Prostate gland (tissue), 2 donors: ENCODE data around the gene NNT. TPM values are rescaled to one million over a fixed set of nuclear protein-coding genes. Genes with fewer than 3 reads are reported as not detected.
"Not testable (repeated sequence)": the region's sequence is repeated elsewhere in the genome, so short reads cannot be mapped to it uniquely, and the experiment has no call there.

ENCODE experiments used
- DNase-seq: peaks from one replicate; pipeline ENCODE4 v3.0.0-alpha.2; 2019; ENCODE audit warnings: low spot score
- H3K27ac ChIP-seq, 2 donors: fragments of 200-600 bp; sonication (generic); 2 replicates each; pipeline ENCODE4 v1.5.1; 2017 to 2019
- H3K27me3 ChIP-seq: fragments of 200-600 bp; sonication (generic); replicated peaks from 2 replicates; pipeline ENCODE4 v1.5.1; 2019; ENCODE audit not compliant: insufficient read depth
- H3K36me3 ChIP-seq, 2 donors: fragments of 200-600 bp; sonication (generic); 1 replicate in 1 of 2; 2 replicates in 1 of 2; pipeline versions ENCODE4 v1.5.1 to v1.8.1; 2017 to 2019
- H3K4me1 ChIP-seq: fragments of 200-600 bp; sonication (generic); replicated peaks from 2 replicates; pipeline ENCODE4 v1.5.1; 2019
- H3K4me3 ChIP-seq, 2 donors: fragments of 200-600 bp; sonication (generic); 2 replicates each; pipeline ENCODE4 v1.5.1; 2017 to 2019
- H3K9me3 ChIP-seq: fragments of 200-600 bp; sonication (generic); 2 replicates; pipeline ENCODE4 v1.5.1; 2017
- POLR2A ChIP-seq: fragments of 450-650 bp; IDR thresholded peaks from one replicate; pipeline ENCODE4 v1.6.1; 2016; ENCODE audit warnings: antibody characterized with exemption, mild to moderate bottlenecking
- POLR2AphosphoS5 ChIP-seq: sonication (generic); formaldehyde crosslinking; IDR thresholded peaks from one replicate; pipeline ENCODE4 v1.6.1; 2017; ENCODE audit warnings: antibody characterized with exemption
- WGBS: methylation state at CpG from one replicate; pipeline ENCODE4 v1.1.5; 2018; 5-methylcytosine and 5-hydroxymethylcytosine counted together
- intact Hi-C: fragments of 100-400 bp; cut with DNase I; formaldehyde crosslinking; loops from one replicate; pipeline ENCODE4 v1.14.2; 2022
- total RNA-seq, 2 donors: library from RNA; depleted of rRNA; stranded (reverse); fragments of >200 nt; gene quantifications; one replicate each; pipeline ENCODE4 v1.1.0, GENCODE V29; 2016
- TF ChIP-seq, protein P1 (sequence below), 4 experiments: fragments of 200-600 bp in 2 of 4; fragments of 450-650 bp in 2 of 4; sonication (generic) in 2 of 4; IDR thresholded peaks; 1 replicate in 3 of 4; 2 replicates in 1 of 4; pipeline ENCODE4 v1.5.1; 2016 to 2019; ENCODE audit warnings: antibody characterized with exemption in 4 of 4, mild to moderate bottlenecking in 2 of 4, moderate library complexity in 2 of 4

NNT gene
- 10 to 100 TPM; 30.6 to 31.4 TPM for total RNA-seq

GRCh38 chr5:43602461-43603343, at the start of gene NNT:
Gene NNT, plus strand, starts transcription at chr5:43603180. Its CDS starts 6,016 bp downstream, at chr5:43609196.
- Histone ChIP-seq H3K27me3 (no peaks in the 10 kb centered on the region), H3K9me3 (no peaks in the 10 kb centered on the region), H3K36me3 (no peaks in the 10 kb centered on the region), H3K4me3 (peak within 1 kb of the TSS; percentile 54 to 75), H3K4me1 (no peaks in the 10 kb centered on the region), H3K27ac (peak within 1 kb of the TSS; percentile 77 to 79)
- TF ChIP-seq POLR2AphosphoS5: peak; percentile 5
- TF ChIP-seq, protein P1, sequence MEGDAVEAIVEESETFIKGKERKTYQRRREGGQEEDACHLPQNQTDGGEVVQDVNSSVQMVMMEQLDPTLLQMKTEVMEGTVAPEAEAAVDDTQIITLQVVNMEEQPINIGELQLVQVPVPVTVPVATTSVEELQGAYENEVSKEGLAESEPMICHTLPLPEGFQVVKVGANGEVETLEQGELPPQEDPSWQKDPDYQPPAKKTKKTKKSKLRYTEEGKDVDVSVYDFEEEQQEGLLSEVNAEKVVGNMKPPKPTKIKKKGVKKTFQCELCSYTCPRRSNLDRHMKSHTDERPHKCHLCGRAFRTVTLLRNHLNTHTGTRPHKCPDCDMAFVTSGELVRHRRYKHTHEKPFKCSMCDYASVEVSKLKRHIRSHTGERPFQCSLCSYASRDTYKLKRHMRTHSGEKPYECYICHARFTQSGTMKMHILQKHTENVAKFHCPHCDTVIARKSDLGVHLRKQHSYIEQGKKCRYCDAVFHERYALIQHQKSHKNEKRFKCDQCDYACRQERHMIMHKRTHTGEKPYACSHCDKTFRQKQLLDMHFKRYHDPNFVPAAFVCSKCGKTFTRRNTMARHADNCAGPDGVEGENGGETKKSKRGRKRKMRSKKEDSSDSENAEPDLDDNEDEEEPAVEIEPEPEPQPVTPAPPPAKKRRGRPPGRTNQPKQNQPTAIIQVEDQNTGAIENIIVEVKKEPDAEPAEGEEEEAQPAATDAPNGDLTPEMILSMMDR (IDR thresholded peaks at IDR 0.05): no peak
- intact Hi-C loops: loop anchor here (1.0 kb wide), 1 partner anchor 45 kb away; the partner anchor contains the start of gene PAIP1
- peak; percentile 77 for DNase-seq
- under 1% methylated on average over 60 of the region's 60 CpGs for WGBS

- H3K27ac ChIP-seq: no peak overlapping the region
- WGBS: 82% methylated on average over 2 of the region's 2 CpGs
- no peaks in the 10 kb centered on the region for H3K27me3 ChIP-seq
- H3K4me3 ChIP-seq: no peak overlapping the region
- DNase-seq: no peak
- TF ChIP-seq, protein P1 (IDR thresholded peaks at IDR 0.05): no peak
- TF ChIP-seq POLR2AphosphoS5: no peak
- TF ChIP-seq POLR2A: no peak
- no peaks in the 10 kb centered on the region for H3K36me3 ChIP-seq
- intact Hi-C loops: no loop called here
- H3K9me3 ChIP-seq: no peaks in the 10 kb centered on the region
- no peaks in the 10 kb centered on the region for H3K4me1 ChIP-seq
Observed at GRCh38 chr5:43553381-43553780, 49.6 kb upstream of the NNT start.

DNA sequence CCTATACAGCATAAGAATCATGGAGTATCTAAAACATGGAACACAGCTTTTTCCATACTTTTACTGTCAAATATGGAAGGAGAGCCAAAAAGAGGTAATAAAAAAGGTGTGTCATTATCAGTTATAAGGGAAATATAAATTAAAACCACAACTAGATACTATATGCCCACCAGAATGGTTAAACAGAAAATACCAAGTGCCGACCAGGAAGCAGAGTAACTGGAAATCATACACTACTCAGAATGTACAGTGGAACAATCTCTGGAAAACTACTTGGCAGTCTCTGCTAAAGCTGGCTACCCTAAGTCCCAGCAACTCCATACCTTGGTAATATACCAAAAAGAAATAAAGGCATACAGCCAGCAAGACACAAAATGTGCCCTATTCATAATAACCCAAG, 48.5 kb upstream of the NNT start:
- WGBS: 89% methylated on average over 1 of the region's 1 CpG
- no peak for DNase-seq
- Histone ChIP-seq H3K36me3 (no peaks in the 10 kb centered on the region), H3K27ac (no peak overlapping the region), H3K9me3 (no peaks in the 10 kb centered on the region), H3K4me3 (no peak overlapping the region), H3K27me3 (no peaks in the 10 kb centered on the region), H3K4me1 (no peaks in the 10 kb centered on the region)
- TF ChIP-seq, protein P1 (IDR thresholded peaks at IDR 0.05): no peak
- TF ChIP-seq POLR2A (no peak), POLR2AphosphoS5 (no peak)
- intact Hi-C loops: no loop called here

- TF ChIP-seq, protein P1 (IDR thresholded peaks at IDR 0.05): peak in 1 of 4 experiments; percentile 8
- peak; percentile 20 for TF ChIP-seq POLR2AphosphoS5
- TF ChIP-seq POLR2A: peak; percentile 8
- H3K4me1 ChIP-seq: no peaks in the 10 kb centered on the region
- DNase-seq: peak; percentile 67
- no peaks in the 10 kb centered on the region for H3K27me3 ChIP-seq
- peak overlapping the region; percentile 70 to 85 for H3K4me3 ChIP-seq
- under 1% methylated on average over 42 of the region's 44 CpGs for WGBS
- H3K9me3 ChIP-seq: no peaks in the 10 kb centered on the region
- intact Hi-C loops: loop anchor here (2.0 to 5.0 kb wide), 2 partner anchors 17 to 39 kb away; partner anchors contain the start of gene C5orf34
- H3K27ac ChIP-seq: peak overlapping the region; percentile 93 to 97
- H3K36me3 ChIP-seq: no peaks in the 10 kb centered on the region
Observed at GRCh38 chr5:43555895-43556606, 46.9 kb upstream of the NNT start.

DNA sequence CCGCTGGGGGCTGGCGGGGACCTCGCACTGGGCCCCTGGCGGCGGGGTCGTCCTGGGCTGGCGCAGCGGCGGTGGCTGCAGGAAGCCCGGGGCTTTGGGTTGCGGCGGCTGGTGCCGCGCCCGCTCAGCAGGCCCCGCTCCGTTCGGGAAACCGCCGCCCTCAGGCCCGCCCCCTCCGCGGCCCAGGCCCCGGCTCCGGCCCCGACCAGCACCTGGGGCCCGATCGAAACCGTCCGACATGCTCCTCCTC, 46.4 kb upstream of the NNT start:
- WGBS: 2% methylated on average over 24 of the region's 30 CpGs

More for the DNA sequence above, 46.4 kb upstream of the NNT start:
- not testable (repeated sequence) for H3K4me1 ChIP-seq, DNase-seq, H3K27me3 ChIP-seq, H3K9me3 ChIP-seq, H3K36me3 ChIP-seq
- Histone ChIP-seq H3K27ac (peak overlapping the region; percentile 93 to 97), H3K4me3 (peak overlapping the region; percentile 70 to 85)
- intact Hi-C loops: loop anchor here (2.0 to 5.0 kb wide), 2 partner anchors 16 to 39 kb away; partner anchors contain the start of gene C5orf34
